ENCODE measurements around the gene ELL2.

GRCh38 chr5:95864944-95865504, 96.6 kb downstream of the ELL2 start:
- no peak for TF ChIP-seq CTCF (IDR thresholded peaks at IDR 0.05)
- TF ChIP-seq EZH2 (IDR thresholded peaks at IDR 0.05), result no peak

All from neural progenitor cell (in vitro differentiated cells).